ENCODE results near the gene ATF6B. TPM values are rescaled to one million over a fixed set of nuclear protein-coding genes. Genes with fewer than 3 reads are reported as not detected.

Gene ATF6B
- total RNA-seq, 1 experiment from 2014 or later = 45.3 TPM

GRCh38 chr6:32115623-32116022 lies 12.4 kb downstream of the ATF6B start:
- no peak overlapping the region for H2BK12ac ChIP-seq (ENCODE audit: insufficient read length, low read depth, low read length)
- no peak overlapping the region for H3K4ac ChIP-seq (ENCODE audit: low read depth, low read length)
- H4K5ac ChIP-seq (ENCODE audit: insufficient read length, low read depth, low read length) = no peak overlapping the region
- no peak overlapping the region for H2AK5ac ChIP-seq (ENCODE audit: insufficient read length, low read length)
- H2BK20ac ChIP-seq (ENCODE audit: low read depth, low read length, poor library complexity, severe bottlenecking) = no peak overlapping the region
- H3K79me1 ChIP-seq (ENCODE audit: insufficient read depth, low read depth, low read length, poor library complexity, severe bottlenecking) = no peaks in the 10 kb centered on the region
- Mint-ChIP-seq H3K9me3 (no peaks in the 10 kb centered on the region; a peak in 1 of 5 replicates), H3K27me3 (ENCODE audit: low read depth) (no peaks in the 10 kb centered on the region), H3K36me3 (ENCODE audit: insufficient read depth in 1 of 3, low read depth in 3 of 3) (peaks cover 3 to 44% (median 43%) of the 10 kb centered on the region in 3 experiments; a peak in 6 of 7 replicates), H3K4me1 (peaks cover 0 to 2% of the 10 kb centered on the region in 2 experiments; a peak in 2 of 4 replicates), H3K27ac (0 out of 7 replicates have a peak overlapping the region, but pooled peaks of 1 of the 3 experiments have one; percentile 37), H3K4me3 (no peak overlapping the region)
- H3K4me1 ChIP-seq (ENCODE audit: insufficient read depth, low read length) = no peaks in the 10 kb centered on the region
- no peaks in the 10 kb centered on the region for H3K23me2 ChIP-seq (ENCODE audit: insufficient read length, low read depth, low read length, poor library complexity, severe bottlenecking)
- no peaks in the 10 kb centered on the region for H3K9me3 ChIP-seq (ENCODE audit: control insufficient read depth, low read depth, low read length)
- no peak overlapping the region for H4K91ac ChIP-seq (ENCODE audit: insufficient read length, low read depth, low read length)
- no peak overlapping the region for H3K14ac ChIP-seq (ENCODE audit: insufficient read depth, low read length)
- H3T11ph ChIP-seq (ENCODE audit: low read length) = no peak overlapping the region
- no peak overlapping the region for H3K56ac ChIP-seq (ENCODE audit: insufficient read length, low read depth, low read length)
- no peak overlapping the region for H2BK5ac ChIP-seq (ENCODE audit: insufficient read length, low read length)
- no peak for DNase-seq
- no CpG with 5 or more reads among the region's 6 CpGs for WGBS (ENCODE audit: extremely low coverage, insufficient read length, low lambda C conversion rate)
- H3K18ac ChIP-seq (ENCODE audit: insufficient read length, low read depth, low read length) = no peak overlapping the region
- H2BK15ac ChIP-seq (ENCODE audit: low read depth, low read length) = no peak overlapping the region
- H3K23ac ChIP-seq (ENCODE audit: insufficient read length, low read depth, low read length) = no peak overlapping the region
- H4K8ac ChIP-seq (replicated peaks; ENCODE audit: insufficient read length, low read depth, low read length) = no peak overlapping the region
- no peak for TF ChIP-seq CTCF (conservative IDR thresholded peaks at IDR 0.05)
- H3K79me2 ChIP-seq (ENCODE audit: insufficient read depth, low read length) = no peaks in the 10 kb centered on the region
- H3K4me2 ChIP-seq (ENCODE audit: insufficient read depth, insufficient read length, low read length) = no peak overlapping the region
- no peaks in the 10 kb centered on the region for H4K20me1 ChIP-seq (ENCODE audit: control insufficient read depth, insufficient read depth, insufficient read length)
- no peak overlapping the region for H2AFZ ChIP-seq (ENCODE audit: low read length)
- no peaks in the 10 kb centered on the region for H3K27me3 ChIP-seq (ENCODE audit: insufficient read depth, low read length)
- no peak overlapping the region for H2BK120ac ChIP-seq (ENCODE audit: low read depth, low read length, poor library complexity, severe bottlenecking)
- no peak overlapping the region for H3K27ac ChIP-seq (ENCODE audit: insufficient read length, low read depth, low read length)
- H3K9ac ChIP-seq (ENCODE audit: extremely low read depth, insufficient read length, low read length) = no peak overlapping the region

Data from H9 (cell line).